ENCODE measurements around the gene SPRY1.

Gene SPRY1

GRCh38 chr4:123351713-123352112, 44.9 kb upstream of the SPRY1 start:
- H3K4me3 ChIP-seq (ENCODE audit: low read length) = no peak overlapping the region
- TF ChIP-seq, protein P1, sequence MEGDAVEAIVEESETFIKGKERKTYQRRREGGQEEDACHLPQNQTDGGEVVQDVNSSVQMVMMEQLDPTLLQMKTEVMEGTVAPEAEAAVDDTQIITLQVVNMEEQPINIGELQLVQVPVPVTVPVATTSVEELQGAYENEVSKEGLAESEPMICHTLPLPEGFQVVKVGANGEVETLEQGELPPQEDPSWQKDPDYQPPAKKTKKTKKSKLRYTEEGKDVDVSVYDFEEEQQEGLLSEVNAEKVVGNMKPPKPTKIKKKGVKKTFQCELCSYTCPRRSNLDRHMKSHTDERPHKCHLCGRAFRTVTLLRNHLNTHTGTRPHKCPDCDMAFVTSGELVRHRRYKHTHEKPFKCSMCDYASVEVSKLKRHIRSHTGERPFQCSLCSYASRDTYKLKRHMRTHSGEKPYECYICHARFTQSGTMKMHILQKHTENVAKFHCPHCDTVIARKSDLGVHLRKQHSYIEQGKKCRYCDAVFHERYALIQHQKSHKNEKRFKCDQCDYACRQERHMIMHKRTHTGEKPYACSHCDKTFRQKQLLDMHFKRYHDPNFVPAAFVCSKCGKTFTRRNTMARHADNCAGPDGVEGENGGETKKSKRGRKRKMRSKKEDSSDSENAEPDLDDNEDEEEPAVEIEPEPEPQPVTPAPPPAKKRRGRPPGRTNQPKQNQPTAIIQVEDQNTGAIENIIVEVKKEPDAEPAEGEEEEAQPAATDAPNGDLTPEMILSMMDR (IDR thresholded peaks at IDR 0.05; ENCODE audit: insufficient read depth, low read depth, low read length, missing control alignments) = no peak
- DNase-seq (ENCODE audit: low read depth) = no peak

DNA sequence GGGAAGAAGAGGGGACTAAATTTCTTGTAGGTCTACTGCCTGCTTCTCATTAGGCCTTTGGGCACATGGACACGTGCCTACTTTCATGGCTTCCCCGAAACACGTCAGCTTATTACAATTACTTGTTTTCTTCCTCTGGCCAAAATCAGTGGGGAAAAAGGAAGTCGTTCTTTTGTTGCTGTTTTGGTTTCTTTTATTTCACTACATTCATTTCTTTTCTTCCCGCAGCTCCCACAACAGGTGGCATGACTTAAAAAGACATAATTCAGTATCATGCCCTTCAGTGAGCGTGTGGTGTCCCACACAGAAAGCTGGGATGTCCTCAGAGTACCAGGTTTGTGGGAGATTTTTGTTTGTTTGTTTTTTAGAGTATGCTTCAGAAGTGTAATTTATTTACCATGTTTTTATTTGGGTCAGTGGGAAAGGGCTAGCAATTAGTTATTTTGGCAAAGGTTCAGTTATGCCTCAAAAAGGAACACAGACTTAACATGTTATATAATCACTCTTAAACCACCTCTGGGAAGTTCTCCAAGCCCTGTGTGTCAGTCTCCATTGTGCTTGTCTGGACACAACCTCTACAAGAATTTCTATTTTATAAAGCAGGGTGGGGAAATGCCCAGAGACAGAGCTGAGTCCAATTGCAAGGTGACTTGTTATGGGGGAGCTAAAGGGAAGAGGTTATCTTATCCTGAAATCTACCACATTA, 44.2 kb upstream of the SPRY1 start:
- H3K4me3 ChIP-seq (ENCODE audit: low read length) = no peak overlapping the region
- DNase-seq (ENCODE audit: low read depth) = peak; percentile 90

DNA sequence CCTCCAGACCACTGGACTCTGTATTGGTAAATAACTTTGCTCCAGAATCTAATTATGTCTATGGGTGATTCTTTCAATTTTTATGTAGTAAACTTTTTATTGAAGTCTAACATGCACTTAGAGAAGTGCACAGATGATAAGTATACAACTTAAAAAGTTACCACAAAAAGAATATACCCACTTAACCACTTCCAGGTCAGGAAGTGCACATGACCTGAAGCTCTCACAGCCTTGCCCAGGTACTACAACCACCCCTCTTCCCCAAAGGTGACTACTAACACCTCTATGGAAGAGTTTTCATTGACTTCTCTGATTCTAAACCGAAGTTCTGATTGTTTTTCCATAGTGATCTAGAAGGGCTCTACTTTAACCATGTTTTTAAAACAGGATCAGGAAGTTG, 43.6 kb upstream of the SPRY1 start:
- TF ChIP-seq, protein P1 (IDR thresholded peaks at IDR 0.05; ENCODE audit: insufficient read depth, low read depth, low read length, missing control alignments) = no peak
- H3K4me3 ChIP-seq (ENCODE audit: low read length) = no peak overlapping the region
- DNase-seq (ENCODE audit: low read depth) = no peak

More for the DNA sequence above, 44.2 kb upstream of the SPRY1 start:
- TF ChIP-seq, protein P1 (IDR thresholded peaks at IDR 0.05; ENCODE audit: insufficient read depth, low read depth, low read length, missing control alignments) = no peak

- DNase-seq (ENCODE audit: low read depth) = no peak
- H3K4me3 ChIP-seq (ENCODE audit: low read length) = no peak overlapping the region
- TF ChIP-seq, protein P1 (IDR thresholded peaks at IDR 0.05; ENCODE audit: insufficient read depth, low read depth, low read length, missing control alignments) = no peak
Measured at GRCh38 chr4:123353656-123354055, 42.9 kb upstream of the SPRY1 start.

GRCh38 chr4:123354701-123355100, 41.9 kb upstream of the SPRY1 start:
- TF ChIP-seq, protein P1 (IDR thresholded peaks at IDR 0.05; ENCODE audit: insufficient read depth, low read depth, low read length, missing control alignments) = no peak
- no peak overlapping the region for H3K4me3 ChIP-seq (ENCODE audit: low read length)
- no peak for DNase-seq (ENCODE audit: low read depth)

GRCh38 chr4:123356921-123357320, 39.7 kb upstream of the SPRY1 start:
- no peak overlapping the region for H3K4me3 ChIP-seq (ENCODE audit: low read length)
- DNase-seq (ENCODE audit: low read depth) = no peak
- TF ChIP-seq, protein P1 (IDR thresholded peaks at IDR 0.05; ENCODE audit: insufficient read depth, low read depth, low read length, missing control alignments) = no peak

Measured in epithelial cell of esophagus (primary cell).